Progenitor cell of endocrine pancreas (in vitro differentiated cells): ENCODE measurements around the gene ABCB7. TPM values are rescaled to one million over a fixed set of nuclear protein-coding genes. Genes with fewer than 3 reads are reported as not detected.
"Not testable (repeated sequence)": the region's sequence is repeated elsewhere in the genome, so short reads cannot be mapped to it uniquely, and the experiment has no call there.

Source experiments
- DNase-seq: peaks from one replicate; pipeline ENCODE4 v3.0.0; 2021; ENCODE audit warnings: low spot score; ENCODE audit not compliant: unreplicated experiment
- H3K27ac Mint-ChIP-seq: 2 replicates; pipeline ENCODE4 v1.8.0; 2021; ENCODE audit warnings: mild to moderate bottlenecking, moderate library complexity, mixed read lengths
- H3K27me3 Mint-ChIP-seq: 2 replicates; pipeline ENCODE4 v1.8.0; 2021; ENCODE audit warnings: mixed read lengths
- H3K36me3 Mint-ChIP-seq: 2 replicates; pipeline ENCODE4 v1.8.0; 2022; ENCODE audit warnings: mixed read lengths; ENCODE audit not compliant: insufficient read depth
- H3K4me1 Mint-ChIP-seq: 2 replicates; pipeline ENCODE4 v1.8.0; 2021; ENCODE audit warnings: low read depth, mixed read lengths
- H3K4me3 Mint-ChIP-seq: 2 replicates; pipeline ENCODE4 v1.8.0; 2021; ENCODE audit warnings: low read depth, mild to moderate bottlenecking, moderate library complexity, mixed read lengths
- H3K9me3 Mint-ChIP-seq: 2 replicates; pipeline ENCODE4 v1.8.0; 2021; ENCODE audit warnings: low read depth, mixed read lengths
- CTCF ChIP-seq: fragments of 200-600 bp; sonication (generic); IDR thresholded peaks from one replicate; pipeline ENCODE4 v1.5.0; 2021; ENCODE audit warnings: antibody characterized with exemption, mild to moderate bottlenecking; ENCODE audit not compliant: unreplicated experiment
- total RNA-seq: library from RNA; stranded (reverse); gene quantifications from 2 replicates; pipeline ENCODE4 v1.2.1, GENCODE V29; 2021

The ABCB7 gene
- total RNA-seq, 1 donor from 2014 or later = 37.0 TPM

DNA sequence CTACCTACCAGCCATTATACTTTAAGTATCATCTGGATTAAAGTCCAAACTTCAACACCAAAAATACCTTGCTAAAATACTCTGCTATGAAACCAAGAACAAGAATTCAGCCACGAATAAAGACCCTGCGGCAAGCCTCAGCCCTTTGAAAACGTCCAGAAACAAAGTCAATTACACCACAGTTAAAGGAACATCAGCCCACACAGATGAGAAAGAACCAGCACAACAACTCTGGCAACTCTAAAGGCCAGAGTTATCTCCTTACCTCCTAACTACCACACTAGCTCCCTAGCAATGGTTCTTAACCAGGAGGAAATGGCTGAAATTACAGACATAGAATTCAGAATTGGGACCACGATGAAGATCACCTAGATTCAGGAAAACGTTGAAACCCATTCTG, 23.4 kb downstream of the ABCB7 start:
- Mint-ChIP-seq H3K27ac (no peak overlapping the region), H3K4me3 (no peak overlapping the region), H3K27me3 (no peaks in the 10 kb centered on the region), H3K36me3 (peaks cover 7% of the 10 kb centered on the region), H3K9me3 (peaks cover 34% of the 10 kb centered on the region), H3K4me1 (no peaks in the 10 kb centered on the region)
- no peak for DNase-seq
- no peak for TF ChIP-seq CTCF

GRCh38 chrX:75131973-75132627, 24.0 kb downstream of the ABCB7 start:
- Mint-ChIP-seq H3K4me3 (no peak overlapping the region), H3K27me3 (no peaks in the 10 kb centered on the region), H3K36me3 (peaks cover 7% of the 10 kb centered on the region), H3K4me1 (no peaks in the 10 kb centered on the region), H3K9me3 (peaks cover 37% of the 10 kb centered on the region), H3K27ac (no peak overlapping the region)
- no peak for DNase-seq
- no peak for TF ChIP-seq CTCF

DNA sequence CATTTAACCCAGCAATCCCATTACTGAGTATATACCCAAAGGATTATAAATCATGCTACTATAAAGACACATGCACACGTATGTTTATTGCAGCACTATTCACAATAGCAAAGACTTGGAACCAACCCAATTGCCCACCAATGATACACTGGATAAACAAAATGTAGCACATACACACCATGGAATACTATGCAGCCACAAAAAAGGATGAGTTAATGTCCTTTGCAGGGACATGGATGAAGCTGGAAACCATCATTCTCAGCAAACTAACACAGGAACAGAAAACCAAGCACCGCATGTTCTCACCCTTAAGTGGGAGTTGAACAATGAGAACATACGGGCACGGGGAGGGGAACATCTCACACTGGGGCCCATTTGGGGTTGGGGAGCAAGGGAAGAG, 27.0 kb downstream of the ABCB7 start:
- H3K36me3 Mint-ChIP-seq, H3K4me3 Mint-ChIP-seq, H3K4me1 Mint-ChIP-seq, H3K27me3 Mint-ChIP-seq, H3K27ac Mint-ChIP-seq, DNase-seq: not testable (repeated sequence)
- peaks cover 45% of the 10 kb centered on the region for H3K9me3 Mint-ChIP-seq

- H3K36me3 Mint-ChIP-seq = peaks cover 8% of the 10 kb centered on the region
- H3K9me3 Mint-ChIP-seq = peaks cover 21% of the 10 kb centered on the region
- no peak for TF ChIP-seq CTCF
- peaks cover 2% of the 10 kb centered on the region for H3K4me1 Mint-ChIP-seq
- H3K27me3 Mint-ChIP-seq = no peaks in the 10 kb centered on the region
- no peak for DNase-seq
- no peak overlapping the region for H3K4me3 Mint-ChIP-seq
- H3K27ac Mint-ChIP-seq = no peak overlapping the region
Measured at GRCh38 chrX:75118296-75118695, 37.8 kb downstream of the ABCB7 start.

GRCh38 chrX:75115707-75116413, 40.2 kb downstream of the ABCB7 start:
- Mint-ChIP-seq H3K4me1 (peaks cover 2% of the 10 kb centered on the region), H3K27ac (no peak overlapping the region), H3K9me3 (peaks cover 11% of the 10 kb centered on the region), H3K36me3 (peaks cover 6% of the 10 kb centered on the region), H3K4me3 (no peak overlapping the region), H3K27me3 (no peaks in the 10 kb centered on the region)
- no peak for TF ChIP-seq CTCF
- DNase-seq = no peak

DNA sequence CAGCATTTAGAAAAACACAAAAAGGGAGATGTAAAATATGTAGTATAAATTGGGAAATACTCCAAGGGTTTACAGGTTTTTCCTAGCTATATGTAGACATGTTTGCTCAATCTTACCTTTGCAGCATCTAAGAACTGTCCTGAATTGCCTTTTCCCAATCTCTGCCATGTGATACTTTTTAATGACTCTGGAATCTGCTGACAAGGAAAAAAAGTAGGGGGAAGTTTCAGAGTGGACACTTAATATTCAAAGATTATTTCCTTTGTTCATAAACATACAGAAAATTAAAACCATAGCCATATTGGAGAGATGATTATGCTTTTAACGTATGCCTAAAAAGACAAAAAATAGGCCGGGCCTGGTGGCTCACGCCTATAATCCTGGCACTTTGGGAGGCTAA, 41.4 kb downstream of the ABCB7 start:
- no peak overlapping the region for H3K4me3 Mint-ChIP-seq
- DNase-seq = no peak
- peaks cover 8% of the 10 kb centered on the region for H3K36me3 Mint-ChIP-seq
- peaks cover 2% of the 10 kb centered on the region for H3K4me1 Mint-ChIP-seq
- H3K27ac Mint-ChIP-seq = no peak overlapping the region
- no peak for TF ChIP-seq CTCF
- H3K27me3 Mint-ChIP-seq = no peaks in the 10 kb centered on the region
- peaks cover 11% of the 10 kb centered on the region for H3K9me3 Mint-ChIP-seq
